ENCODE measurements around the gene PICK1.

Gene PICK1

DNA sequence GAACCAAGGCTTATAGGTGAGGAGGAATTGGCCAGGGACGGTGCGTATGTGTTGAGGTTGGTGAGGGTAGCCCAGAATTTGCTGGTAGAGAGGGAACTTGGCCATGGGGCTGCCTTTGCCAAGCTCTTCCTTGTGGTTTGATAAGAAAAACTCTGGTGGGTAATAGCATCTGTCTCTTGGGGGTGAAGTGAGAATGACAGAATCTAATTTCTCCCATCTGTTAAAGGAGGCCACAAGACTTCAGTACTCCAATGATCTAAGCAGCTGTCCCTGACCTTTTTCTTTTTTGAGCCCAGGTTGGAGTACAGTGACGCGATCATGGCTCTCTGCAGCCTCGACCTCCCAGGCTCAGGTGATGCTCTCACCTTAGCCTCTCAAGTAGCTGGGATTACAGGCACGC lies 36.0 kb upstream of the PICK1 start:
- no peak overlapping the region for H3K27ac ChIP-seq (ENCODE audit: insufficient read depth, low read depth, low read length, poor library complexity, severe bottlenecking)

DNA sequence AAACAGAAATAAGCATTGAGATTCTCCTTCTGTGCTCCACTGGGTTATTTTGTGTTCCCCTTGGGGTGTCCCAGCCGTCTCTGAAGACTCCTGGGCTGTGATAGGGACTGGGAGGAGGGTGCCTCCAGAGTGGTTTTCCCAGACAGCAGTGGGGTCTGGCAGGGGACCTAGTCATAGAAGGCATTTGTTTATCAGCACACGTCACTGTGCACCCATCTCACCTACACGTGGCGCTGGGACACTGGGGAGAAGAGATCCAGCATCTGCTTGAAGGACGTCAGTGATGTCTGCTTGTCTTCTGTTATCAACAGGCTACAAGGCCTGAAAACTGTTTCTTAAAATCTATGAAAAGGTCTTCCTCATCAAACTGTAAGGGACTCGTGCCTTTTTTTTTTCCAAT lies 34.2 kb upstream of the PICK1 start:
- H3K4me3 ChIP-seq (ENCODE audit: insufficient read depth, low read depth, low read length) = no peak overlapping the region
- H3K9me3 ChIP-seq (ENCODE audit: control insufficient read depth, low read length) = no peaks in the 10 kb centered on the region
- no peak overlapping the region for H3K27ac ChIP-seq (ENCODE audit: insufficient read depth, low read depth, low read length, poor library complexity, severe bottlenecking)
- H3K36me3 ChIP-seq (ENCODE audit: control insufficient read depth, insufficient read depth, low read length) = no peaks in the 10 kb centered on the region
- H3K27me3 ChIP-seq (ENCODE audit: control insufficient read depth, insufficient read depth, low read length, poor library complexity, severe bottlenecking) = no peaks in the 10 kb centered on the region
- 90 to 91% methylated on average over 5 of the region's 6 CpGs for WGBS, 2 experiments
- H3K4me1 ChIP-seq (ENCODE audit: control insufficient read depth, insufficient read depth, low read length) = peaks cover 21% of the 10 kb centered on the region

More for the DNA sequence above, 36.0 kb upstream of the PICK1 start:
- Histone ChIP-seq H3K27me3 (ENCODE audit: control insufficient read depth, insufficient read depth, low read length, poor library complexity, severe bottlenecking) (no peaks in the 10 kb centered on the region), H3K4me3 (ENCODE audit: insufficient read depth, low read depth, low read length) (no peak overlapping the region), H3K9me3 (ENCODE audit: control insufficient read depth, low read length) (no peaks in the 10 kb centered on the region), H3K4me1 (ENCODE audit: control insufficient read depth, insufficient read depth, low read length) (peaks cover 12% of the 10 kb centered on the region), H3K36me3 (ENCODE audit: control insufficient read depth, insufficient read depth, low read length) (no peaks in the 10 kb centered on the region)
- WGBS, 2 experiments = 85 to 90% methylated on average over 6 of the region's 6 CpGs

DNA sequence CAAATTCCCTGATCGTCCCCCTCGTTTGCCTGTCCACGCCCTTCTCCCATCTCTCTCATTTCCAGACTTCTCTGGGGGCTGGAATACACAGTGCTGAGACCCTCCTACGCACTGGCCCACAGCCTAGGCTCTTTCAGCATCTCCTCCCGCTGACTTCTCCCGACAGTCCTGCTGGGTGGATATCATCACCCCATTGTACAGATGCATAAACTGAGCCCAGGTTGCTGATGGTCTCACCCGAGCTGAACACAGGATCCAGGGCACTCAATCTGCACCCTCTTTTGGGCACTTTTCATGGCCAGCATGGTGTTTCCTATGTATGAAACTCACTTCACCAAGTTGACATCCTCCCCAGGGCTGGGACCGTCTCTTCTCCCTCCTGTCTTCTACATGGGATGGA lies 31.7 kb upstream of the PICK1 start:
- H3K4me3 ChIP-seq (ENCODE audit: insufficient read depth, low read depth, low read length) = no peak overlapping the region
- WGBS, 2 experiments = 93 to 95% methylated on average over 8 of the region's 8 CpGs

DNA sequence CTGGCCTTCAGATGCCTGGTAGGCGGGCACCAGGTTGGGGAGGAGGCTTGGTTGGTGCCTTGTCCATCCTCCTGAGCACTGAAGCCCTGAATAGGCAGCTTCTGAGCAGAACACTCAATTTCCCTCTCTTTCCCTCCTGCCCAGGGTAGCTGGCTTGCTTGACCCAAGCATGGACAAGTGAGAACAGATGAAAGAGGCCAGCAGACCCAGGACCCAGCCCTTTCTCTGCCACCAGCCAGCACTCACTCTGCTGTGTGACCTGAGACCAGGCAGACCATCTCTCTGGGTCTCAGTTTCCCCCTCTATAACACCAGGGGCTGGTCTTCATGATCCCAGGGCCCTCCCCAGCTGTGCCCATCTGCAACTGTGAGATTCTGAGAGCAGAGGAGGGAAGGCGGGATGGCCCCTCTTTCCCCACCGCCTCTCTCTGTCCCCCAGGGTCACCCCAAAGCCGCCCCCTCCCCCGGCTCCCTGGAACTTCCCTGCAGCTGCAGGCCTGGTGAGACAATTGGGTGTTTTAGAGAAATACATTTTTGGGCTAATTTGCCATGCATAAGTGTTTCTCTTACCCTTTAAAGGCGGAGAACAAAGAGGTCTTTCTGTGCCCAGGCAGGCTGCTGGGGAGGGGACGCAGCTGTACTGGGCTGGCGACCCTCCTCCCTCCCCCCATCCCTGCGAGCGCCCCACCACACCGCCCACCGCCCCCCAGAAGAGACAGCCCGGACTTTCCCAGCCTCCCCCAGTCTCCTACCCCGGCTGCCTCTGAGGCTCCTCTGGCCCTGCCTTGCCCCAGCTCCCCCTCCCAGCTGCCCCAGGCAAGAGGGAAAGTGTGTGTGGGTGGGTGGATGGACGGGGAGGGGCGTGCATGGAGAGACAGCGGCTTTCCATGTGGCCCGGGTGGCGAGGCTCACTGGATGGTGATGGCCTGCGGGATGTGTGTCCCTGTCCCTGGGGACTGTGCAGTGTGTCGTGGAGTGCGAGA lies 30.8 kb upstream of the PICK1 start:
- WGBS, 2 experiments = 78 to 85% methylated on average over 15 to 18 of the region's 22 CpGs
- Histone ChIP-seq H3K27ac (ENCODE audit: insufficient read depth, low read depth, low read length, poor library complexity, severe bottlenecking) (no peak overlapping the region), H3K27me3 (ENCODE audit: control insufficient read depth, insufficient read depth, low read length, poor library complexity, severe bottlenecking) (no peaks in the 10 kb centered on the region), H3K4me1 (ENCODE audit: control insufficient read depth, insufficient read depth, low read length) (peaks cover 31% of the 10 kb centered on the region), H3K4me3 (ENCODE audit: insufficient read depth, low read depth, low read length) (no peak overlapping the region), H3K36me3 (ENCODE audit: control insufficient read depth, insufficient read depth, low read length) (no peaks in the 10 kb centered on the region), H3K9me3 (ENCODE audit: control insufficient read depth, low read length) (no peaks in the 10 kb centered on the region)

More for the DNA sequence above, 31.7 kb upstream of the PICK1 start:
- no peaks in the 10 kb centered on the region for H3K27me3 ChIP-seq (ENCODE audit: control insufficient read depth, insufficient read depth, low read length, poor library complexity, severe bottlenecking)
- no peak overlapping the region for H3K27ac ChIP-seq (ENCODE audit: insufficient read depth, low read depth, low read length, poor library complexity, severe bottlenecking)
- no peaks in the 10 kb centered on the region for H3K9me3 ChIP-seq (ENCODE audit: control insufficient read depth, low read length)
- peaks cover 22% of the 10 kb centered on the region for H3K4me1 ChIP-seq (ENCODE audit: control insufficient read depth, insufficient read depth, low read length)
- no peaks in the 10 kb centered on the region for H3K36me3 ChIP-seq (ENCODE audit: control insufficient read depth, insufficient read depth, low read length)

DNA sequence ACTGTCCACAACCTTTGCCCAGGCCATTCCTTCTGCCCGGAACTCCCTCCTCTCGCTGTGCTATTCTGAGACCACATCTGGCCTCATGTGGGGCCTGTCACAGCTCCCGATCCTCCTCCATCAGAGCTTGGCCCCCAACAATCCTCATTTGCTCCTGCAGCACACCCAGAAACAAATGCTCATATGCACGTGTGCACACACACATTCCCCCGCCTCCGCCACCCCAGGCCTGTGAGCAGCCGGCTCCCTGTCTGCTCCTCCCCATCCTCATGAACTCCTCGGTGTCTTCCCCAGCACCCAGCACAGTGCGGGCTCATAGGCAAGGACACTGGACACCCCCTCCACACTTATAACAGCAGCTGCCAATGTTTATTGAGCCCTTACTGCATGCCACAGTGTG lies 29.7 kb upstream of the PICK1 start:
- Histone ChIP-seq H3K4me1 (ENCODE audit: control insufficient read depth, insufficient read depth, low read length) (peaks cover 31% of the 10 kb centered on the region), H3K9me3 (ENCODE audit: control insufficient read depth, low read length) (no peaks in the 10 kb centered on the region), H3K36me3 (ENCODE audit: control insufficient read depth, insufficient read depth, low read length) (no peaks in the 10 kb centered on the region), H3K4me3 (ENCODE audit: insufficient read depth, low read depth, low read length) (no peak overlapping the region), H3K27me3 (ENCODE audit: control insufficient read depth, insufficient read depth, low read length, poor library complexity, severe bottlenecking) (no peaks in the 10 kb centered on the region), H3K27ac (ENCODE audit: insufficient read depth, low read depth, low read length, poor library complexity, severe bottlenecking) (no peak overlapping the region)
- WGBS, 2 experiments = 90 to 92% methylated on average over 9 of the region's 9 CpGs

DNA sequence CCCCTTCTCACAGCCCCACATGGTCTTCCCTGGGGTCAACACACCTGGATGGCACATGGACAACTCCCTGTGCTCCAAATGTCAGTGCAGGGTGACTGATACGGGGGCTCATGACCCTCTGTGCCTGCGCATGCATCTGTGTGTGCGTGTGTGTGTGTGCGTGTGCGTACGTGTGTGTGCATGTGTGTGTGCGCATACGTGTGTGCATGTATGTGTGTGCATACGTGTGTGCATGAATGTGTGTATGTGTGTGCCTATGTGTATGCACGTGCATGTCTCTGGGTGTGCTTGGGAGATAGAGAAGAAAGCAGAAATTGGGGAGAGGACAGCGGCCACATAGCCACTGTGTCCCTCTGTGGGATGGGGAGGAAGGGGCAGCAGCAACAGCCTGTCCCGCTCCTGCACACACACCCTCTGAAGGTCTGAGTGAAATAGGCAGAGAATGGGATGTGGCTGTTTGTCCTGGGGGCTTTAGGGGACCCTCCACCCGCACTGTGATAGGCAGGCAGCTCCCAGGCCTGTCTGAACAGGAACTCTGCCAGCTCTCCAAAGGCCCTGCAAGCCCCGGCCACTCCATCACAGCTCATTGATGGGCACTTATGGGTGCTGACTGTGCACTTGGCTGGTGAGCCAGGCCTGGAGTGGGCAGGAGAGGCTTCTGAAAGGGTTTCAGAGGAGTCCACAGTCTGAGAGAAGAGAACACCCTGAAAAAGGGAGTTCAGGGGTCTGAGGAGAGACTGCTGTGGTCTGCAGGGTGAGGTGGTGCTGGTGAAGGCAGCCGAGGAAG lies 28.7 kb upstream of the PICK1 start:
- WGBS, 2 experiments = 93 to 96% methylated on average over 15 of the region's 15 CpGs
- Histone ChIP-seq H3K27me3 (ENCODE audit: control insufficient read depth, insufficient read depth, low read length, poor library complexity, severe bottlenecking) (no peaks in the 10 kb centered on the region), H3K4me3 (ENCODE audit: insufficient read depth, low read depth, low read length) (no peak overlapping the region), H3K36me3 (ENCODE audit: control insufficient read depth, insufficient read depth, low read length) (no peaks in the 10 kb centered on the region), H3K27ac (ENCODE audit: insufficient read depth, low read depth, low read length, poor library complexity, severe bottlenecking) (no peak overlapping the region), H3K9me3 (ENCODE audit: control insufficient read depth, low read length) (no peaks in the 10 kb centered on the region), H3K4me1 (ENCODE audit: control insufficient read depth, insufficient read depth, low read length) (peaks cover 37% of the 10 kb centered on the region)

DNA sequence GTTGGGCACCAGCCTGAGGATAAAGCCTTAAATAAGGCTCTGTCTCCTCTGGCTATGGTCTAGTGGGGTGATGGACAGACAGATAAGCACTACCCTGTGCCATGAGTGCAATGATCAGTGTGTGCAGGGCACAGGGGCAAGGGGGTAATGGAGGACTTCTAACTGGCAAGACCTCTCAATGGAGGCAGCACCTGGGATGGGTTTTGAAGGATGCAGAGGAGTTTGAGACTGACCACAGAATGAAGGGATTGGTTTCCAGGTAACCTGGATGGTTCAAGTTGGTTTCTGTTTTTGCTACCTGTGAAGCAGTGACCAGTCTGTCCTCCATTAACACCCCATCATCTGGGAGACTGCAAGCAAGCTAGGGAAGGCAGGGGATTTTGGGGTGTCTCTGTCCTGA lies 27.8 kb upstream of the PICK1 start:
- Histone ChIP-seq H3K27me3 (ENCODE audit: control insufficient read depth, insufficient read depth, low read length, poor library complexity, severe bottlenecking) (no peaks in the 10 kb centered on the region), H3K9me3 (ENCODE audit: control insufficient read depth, low read length) (no peaks in the 10 kb centered on the region), H3K4me3 (ENCODE audit: insufficient read depth, low read depth, low read length) (no peak overlapping the region), H3K27ac (ENCODE audit: insufficient read depth, low read depth, low read length, poor library complexity, severe bottlenecking) (no peak overlapping the region), H3K36me3 (ENCODE audit: control insufficient read depth, insufficient read depth, low read length) (no peaks in the 10 kb centered on the region), H3K4me1 (ENCODE audit: control insufficient read depth, insufficient read depth, low read length) (peaks cover 45% of the 10 kb centered on the region)

DNA sequence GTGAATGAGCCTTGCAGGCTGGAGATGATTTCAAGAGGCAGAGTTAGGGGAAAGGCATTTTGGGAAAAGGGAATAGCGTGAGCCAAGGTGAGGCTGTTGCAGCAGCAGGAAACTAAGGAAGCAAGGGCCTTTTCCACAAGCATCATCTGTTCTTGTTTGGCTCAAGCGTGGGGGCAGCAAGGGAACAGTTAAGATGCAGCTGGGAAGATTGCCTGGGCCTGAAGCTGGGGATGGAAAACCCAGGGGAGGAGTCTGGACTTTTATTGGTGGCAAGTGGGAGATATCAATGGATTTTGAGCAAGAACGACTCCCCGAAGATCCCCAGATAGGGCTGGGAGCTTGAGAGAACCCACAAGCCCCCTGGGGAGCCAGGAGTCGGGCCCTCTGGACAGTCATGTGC lies 27.3 kb upstream of the PICK1 start:
- WGBS, 2 experiments = 92 to 93% methylated on average over 5 of the region's 5 CpGs
- Histone ChIP-seq H3K4me3 (ENCODE audit: insufficient read depth, low read depth, low read length) (no peak overlapping the region), H3K4me1 (ENCODE audit: control insufficient read depth, insufficient read depth, low read length) (peaks cover 51% of the 10 kb centered on the region), H3K27ac (ENCODE audit: insufficient read depth, low read depth, low read length, poor library complexity, severe bottlenecking) (no peak overlapping the region), H3K9me3 (ENCODE audit: control insufficient read depth, low read length) (no peaks in the 10 kb centered on the region), H3K27me3 (ENCODE audit: control insufficient read depth, insufficient read depth, low read length, poor library complexity, severe bottlenecking) (no peaks in the 10 kb centered on the region), H3K36me3 (ENCODE audit: control insufficient read depth, insufficient read depth, low read length) (no peaks in the 10 kb centered on the region)

DNA sequence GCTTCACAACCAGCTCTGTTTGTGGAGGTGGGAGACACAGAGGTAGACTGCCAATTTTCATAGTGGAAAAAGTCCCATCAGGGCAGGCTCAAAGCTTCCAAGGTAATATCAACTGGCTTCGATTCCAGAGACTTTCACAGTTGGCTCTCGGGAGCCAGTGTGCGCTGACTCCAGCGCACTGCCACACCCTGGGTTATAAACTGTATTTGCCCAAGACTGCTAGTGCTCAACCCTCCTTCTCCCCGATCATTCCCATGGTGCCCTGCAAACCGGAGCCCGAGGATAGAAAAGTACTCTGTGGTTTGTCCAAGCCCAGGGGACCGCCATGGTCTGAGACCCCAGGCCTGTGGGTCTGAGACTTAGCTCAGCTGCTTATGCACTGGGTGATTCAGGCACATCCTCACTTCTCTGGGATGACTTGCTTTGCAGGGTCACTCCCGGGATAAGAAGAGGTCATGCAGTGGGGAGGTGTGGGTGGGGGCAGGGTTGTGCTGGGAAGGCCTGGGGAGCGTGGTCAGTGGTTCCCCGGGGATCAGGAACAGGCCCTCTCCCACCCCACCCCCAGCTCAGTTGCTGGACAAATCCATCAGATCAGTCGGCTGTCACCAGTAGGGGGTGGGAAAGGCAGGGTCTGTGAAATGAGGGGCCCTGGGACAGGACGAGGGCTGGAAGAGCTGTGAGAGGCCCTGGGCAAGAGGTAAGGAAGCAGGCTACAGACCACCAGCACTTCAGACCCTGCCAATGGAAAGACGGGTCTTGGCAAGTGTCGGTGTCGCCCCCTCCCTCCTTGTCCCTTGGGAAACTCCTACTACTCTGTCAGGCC lies 26.7 kb upstream of the PICK1 start:
- no peak overlapping the region for H3K27ac ChIP-seq (ENCODE audit: insufficient read depth, low read depth, low read length, poor library complexity, severe bottlenecking)
- H3K9me3 ChIP-seq (ENCODE audit: control insufficient read depth, low read length) = no peaks in the 10 kb centered on the region
- no peak overlapping the region for H3K4me3 ChIP-seq (ENCODE audit: insufficient read depth, low read depth, low read length)
- H3K27me3 ChIP-seq (ENCODE audit: control insufficient read depth, insufficient read depth, low read length, poor library complexity, severe bottlenecking) = no peaks in the 10 kb centered on the region
- peaks cover 56% of the 10 kb centered on the region for H3K4me1 ChIP-seq (ENCODE audit: control insufficient read depth, insufficient read depth, low read length)
- WGBS, 2 experiments = 78 to 81% methylated on average over 16 of the region's 16 CpGs
- H3K36me3 ChIP-seq (ENCODE audit: control insufficient read depth, insufficient read depth, low read length) = no peaks in the 10 kb centered on the region

Data from ectodermal cell (in vitro differentiated cells).